WTC11 (cell line): ENCODE data around the gene ARAP1.

Experiments
- CBFB ChIP-seq: sonication (generic); formaldehyde crosslinking; IDR thresholded peaks from 2 replicates; pipeline ENCODE4 v1.8.1; 2022; ENCODE audit warnings: mild to moderate bottlenecking, low read depth, missing genetic modification reagents
- CTCF ChIP-seq: fragments of 200-600 bp; IDR thresholded peaks from 2 replicates; pipeline ENCODE4 v1.8.0; 2022; ENCODE audit warnings: antibody characterized with exemption
- FOXJ3 ChIP-seq: sonication (generic); formaldehyde crosslinking; IDR thresholded peaks from 2 replicates; pipeline ENCODE4 v1.9.0; 2021; ENCODE audit warnings: missing genetic modification reagents, mild to moderate bottlenecking, borderline replicate concordance
- NR2C2 ChIP-seq: sonication (generic); formaldehyde crosslinking; IDR thresholded peaks from 2 replicates; pipeline ENCODE4 v1.8.0; 2022; ENCODE audit warnings: mild to moderate bottlenecking, missing genetic modification reagents
- NR3C1 ChIP-seq: sonication (generic); formaldehyde crosslinking; conservative IDR thresholded peaks from 2 replicates; pipeline ENCODE4 v1.8.1; 2023; ENCODE audit warnings: low read depth, mild to moderate bottlenecking, missing genetic modification reagents
- RELA ChIP-seq: sonication (generic); formaldehyde crosslinking; IDR thresholded peaks from 2 replicates; pipeline ENCODE4 v1.8.1; 2022; ENCODE audit warnings: missing genetic modification reagents, mild to moderate bottlenecking, borderline replicate concordance
- SP1 ChIP-seq: sonication (generic); formaldehyde crosslinking; conservative IDR thresholded peaks from 2 replicates; pipeline ENCODE4 v1.8.1; 2022; ENCODE audit warnings: missing genetic modification reagents
- TF ChIP-seq, protein P1 (sequence below): sonication (generic); formaldehyde crosslinking; conservative IDR thresholded peaks from 2 replicates; pipeline ENCODE4 v1.8.1; 2022; ENCODE audit warnings: mild to moderate bottlenecking, missing genetic modification reagents
- TF ChIP-seq, protein P2 (sequence below): sonication (generic); formaldehyde crosslinking; IDR thresholded peaks from 2 replicates; pipeline ENCODE4 v1.8.0; 2023; ENCODE audit warnings: missing genetic modification reagents
- TF ChIP-seq, protein P3 (sequence below): sonication (generic); formaldehyde crosslinking; IDR thresholded peaks from 2 replicates; pipeline ENCODE4 v1.8.1; 2023; ENCODE audit warnings: mild to moderate bottlenecking, missing genetic modification reagents, moderate library complexity

DNA sequence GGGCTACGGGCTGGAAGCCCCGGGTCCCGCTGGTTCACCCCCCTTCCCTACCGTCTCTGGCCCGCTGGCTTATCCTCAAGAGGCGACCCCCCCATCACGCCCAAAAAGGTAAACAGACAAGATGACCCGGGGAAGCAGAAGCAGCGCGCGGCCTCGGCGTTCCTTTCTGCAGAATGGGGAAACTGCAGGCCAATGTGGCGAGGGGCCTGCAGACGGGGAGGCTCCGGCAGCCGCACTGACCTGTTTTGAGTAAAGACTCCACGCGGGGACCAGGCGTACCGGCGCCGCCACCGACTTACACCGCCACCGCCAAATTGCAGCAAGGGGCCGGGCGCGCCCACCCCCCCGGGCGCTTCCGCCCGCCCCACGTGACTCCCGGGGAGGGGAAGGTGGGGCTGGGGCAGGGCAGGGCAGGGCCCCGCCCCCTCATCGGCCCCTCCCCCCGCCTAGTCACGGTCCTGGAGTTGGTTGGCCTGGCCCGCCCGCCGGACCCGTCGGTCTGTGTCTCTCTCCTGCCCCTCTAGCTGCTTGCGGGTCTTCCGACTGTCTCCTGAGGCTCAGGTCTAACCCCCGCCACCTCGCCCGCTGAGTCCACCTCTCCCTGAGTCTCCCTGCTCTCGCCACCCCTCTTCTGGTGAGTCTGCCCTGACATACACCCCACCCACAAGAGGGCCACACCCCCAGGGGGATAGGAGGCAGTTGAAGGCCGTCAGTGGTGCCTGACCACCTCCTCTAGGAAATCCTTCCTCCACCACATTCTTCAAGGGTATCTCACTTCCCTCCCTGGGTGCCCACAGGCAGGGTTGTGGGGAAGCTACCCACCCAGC lies at the start of gene ARAP1:
- TF ChIP-seq, protein P1, sequence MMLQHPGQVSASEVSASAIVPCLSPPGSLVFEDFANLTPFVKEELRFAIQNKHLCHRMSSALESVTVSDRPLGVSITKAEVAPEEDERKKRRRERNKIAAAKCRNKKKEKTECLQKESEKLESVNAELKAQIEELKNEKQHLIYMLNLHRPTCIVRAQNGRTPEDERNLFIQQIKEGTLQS, result no peak
- TF ChIP-seq CTCF (no peak), RELA (CRISPR knock-in tag) (no peak), NR2C2 (CRISPR knock-in tag) (no peak), CBFB (CRISPR knock-in tag) (no peak), FOXJ3 (CRISPR knock-in tag) (no peak), NR3C1 (CRISPR knock-in tag) (no peak), SP1 (CRISPR knock-in tag) (peak; percentile 74)
- TF ChIP-seq, protein P2, sequence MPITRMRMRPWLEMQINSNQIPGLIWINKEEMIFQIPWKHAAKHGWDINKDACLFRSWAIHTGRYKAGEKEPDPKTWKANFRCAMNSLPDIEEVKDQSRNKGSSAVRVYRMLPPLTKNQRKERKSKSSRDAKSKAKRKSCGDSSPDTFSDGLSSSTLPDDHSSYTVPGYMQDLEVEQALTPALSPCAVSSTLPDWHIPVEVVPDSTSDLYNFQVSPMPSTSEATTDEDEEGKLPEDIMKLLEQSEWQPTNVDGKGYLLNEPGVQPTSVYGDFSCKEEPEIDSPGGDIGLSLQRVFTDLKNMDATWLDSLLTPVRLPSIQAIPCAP (CRISPR knock-in tag), result no peak
- TF ChIP-seq, protein P3, sequence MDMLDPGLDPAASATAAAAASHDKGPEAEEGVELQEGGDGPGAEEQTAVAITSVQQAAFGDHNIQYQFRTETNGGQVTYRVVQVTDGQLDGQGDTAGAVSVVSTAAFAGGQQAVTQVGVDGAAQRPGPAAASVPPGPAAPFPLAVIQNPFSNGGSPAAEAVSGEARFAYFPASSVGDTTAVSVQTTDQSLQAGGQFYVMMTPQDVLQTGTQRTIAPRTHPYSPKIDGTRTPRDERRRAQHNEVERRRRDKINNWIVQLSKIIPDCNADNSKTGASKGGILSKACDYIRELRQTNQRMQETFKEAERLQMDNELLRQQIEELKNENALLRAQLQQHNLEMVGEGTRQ, result peak; percentile 96
